ENCODE data around the gene USH1C.

Gene USH1C

DNA sequence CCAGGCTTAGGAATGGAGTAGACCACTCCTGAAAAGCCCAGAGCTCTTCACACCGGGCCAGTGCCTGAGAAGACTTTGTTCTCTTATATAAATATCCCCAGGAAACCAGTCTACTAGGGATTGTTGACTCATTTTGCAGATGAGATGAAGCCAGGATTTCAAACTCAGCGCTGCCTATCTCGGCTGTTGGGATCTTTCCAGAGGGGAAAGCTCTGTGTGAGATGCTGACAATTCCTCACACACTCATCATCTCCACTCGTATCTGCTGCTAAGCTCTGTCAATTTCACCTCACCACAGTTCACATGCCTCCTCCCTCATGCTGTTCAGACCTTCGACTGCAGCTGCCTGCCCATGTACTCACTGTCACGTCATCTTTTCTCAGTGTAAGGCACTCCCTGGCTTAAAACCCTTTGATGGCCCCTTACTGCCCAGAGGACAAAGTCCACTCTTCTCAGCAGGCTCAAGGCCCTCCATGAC lies 12.5 kb downstream of the USH1C start:
- intact Hi-C loops (cut with DNase I): no loop called here
- DNase-seq: peak in 21 of 42 donors; percentile 20 to 70 (median 49)

GRCh38 chr11:17531071-17531600 lies 13.1 kb downstream of the USH1C start:
- intact Hi-C loops (cut with DNase I): no loop called here
- DNase-seq: no peak

DNA sequence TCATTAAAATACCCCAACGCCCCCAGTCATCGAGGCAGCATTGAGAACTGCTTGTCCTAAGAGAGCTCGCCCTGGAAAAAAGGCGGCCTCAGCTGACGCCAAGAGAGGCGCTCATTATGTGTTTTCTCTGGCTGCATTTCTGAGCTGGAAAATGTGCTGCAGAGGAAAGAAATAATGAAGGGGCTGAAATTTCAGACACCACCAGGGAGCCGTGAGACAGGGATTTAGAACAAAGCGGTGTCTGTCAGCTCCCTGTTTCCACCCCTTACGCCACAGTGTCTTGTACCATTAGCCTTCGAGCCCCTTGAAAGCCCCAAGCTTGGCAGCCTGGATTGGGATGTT lies 14.4 kb downstream of the USH1C start:
- intact Hi-C loops (cut with DNase I): loop anchor here (5.0 kb wide), 1 partner anchor 148 kb away; no protein-coding TSS in a partner anchor
- peak in 27 of 42 donors; percentile 6 to 72 (median 48) for DNase-seq

- intact Hi-C loops (cut with DNase I): loop anchor here (5.0 kb wide), 1 partner anchor 147 kb away; no protein-coding TSS in a partner anchor
These were observed 15.0 kb downstream of the USH1C start for GRCh38 chr11:17528906-17529843.

GRCh38 chr11:17528181-17528691 lies 16.0 kb downstream of the USH1C start:
- intact Hi-C loops (cut with DNase I): loop anchor here (5.0 kb wide), 1 partner anchor 146 kb away; no protein-coding TSS in a partner anchor
- DNase-seq: peak; percentile 62 to 89 (median 78)

More at GRCh38 chr11:17528906-17529843, 15.0 kb downstream of the USH1C start:
- DNase-seq: peak in 5 of 42 donors; percentile 22 to 53 (median 34)

GRCh38 chr11:17527628-17527995 lies 16.6 kb downstream of the USH1C start:
- intact Hi-C loops (cut with DNase I): loop anchor here (5.0 kb wide), 1 partner anchor 145 kb away; no protein-coding TSS in a partner anchor
- no peak for DNase-seq

GRCh38 chr11:17526931-17527627 lies 17.1 kb downstream of the USH1C start:
- DNase-seq: no peak
- intact Hi-C loops (cut with DNase I): loop anchor here (5.0 kb wide), 1 partner anchor 145 kb away; no protein-coding TSS in a partner anchor

DNA sequence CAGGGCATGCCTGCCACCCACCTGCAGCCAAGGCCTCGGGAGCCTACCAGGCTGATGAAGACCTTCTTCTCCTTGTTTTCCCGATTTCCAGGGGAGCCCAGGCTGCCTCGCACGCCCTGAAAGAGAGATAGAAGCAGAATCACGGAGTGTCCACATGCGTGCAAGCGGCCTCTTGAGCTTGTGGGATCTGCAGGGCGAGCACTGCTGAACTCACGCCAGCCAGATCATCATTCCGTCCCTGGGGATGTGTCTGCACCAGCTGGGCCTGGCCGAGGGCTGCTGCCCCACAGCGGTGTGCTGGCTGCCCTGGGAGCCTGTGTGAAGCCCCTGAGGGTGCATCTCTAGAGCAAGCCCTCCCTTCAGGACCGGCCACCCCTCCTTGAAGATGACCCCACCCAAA lies 17.9 kb downstream of the USH1C start:
- intact Hi-C loops (cut with DNase I): loop anchor here (5.0 kb wide), 1 partner anchor 144 kb away; no protein-coding TSS in a partner anchor
- DNase-seq: peak in 4 of 42 donors; percentile 22 to 57 (median 40)

- DNase-seq: no peak
These were observed 18.6 kb downstream of the USH1C start for GRCh38 chr11:17525570-17525969.

GRCh38 chr11:17524221-17524620 lies 20.0 kb downstream of the USH1C start:
- DNase-seq: no peak
- intact Hi-C loops (cut with DNase I): no loop called here

More at GRCh38 chr11:17525570-17525969, 18.6 kb downstream of the USH1C start:
- intact Hi-C loops (cut with DNase I): loop anchor here (5.0 kb wide), 1 partner anchor 143 kb away; no protein-coding TSS in a partner anchor

GRCh38 chr11:17522655-17523054 lies 21.6 kb downstream of the USH1C start:
- DNase-seq: no peak
- intact Hi-C loops (cut with DNase I): no loop called here

DNA sequence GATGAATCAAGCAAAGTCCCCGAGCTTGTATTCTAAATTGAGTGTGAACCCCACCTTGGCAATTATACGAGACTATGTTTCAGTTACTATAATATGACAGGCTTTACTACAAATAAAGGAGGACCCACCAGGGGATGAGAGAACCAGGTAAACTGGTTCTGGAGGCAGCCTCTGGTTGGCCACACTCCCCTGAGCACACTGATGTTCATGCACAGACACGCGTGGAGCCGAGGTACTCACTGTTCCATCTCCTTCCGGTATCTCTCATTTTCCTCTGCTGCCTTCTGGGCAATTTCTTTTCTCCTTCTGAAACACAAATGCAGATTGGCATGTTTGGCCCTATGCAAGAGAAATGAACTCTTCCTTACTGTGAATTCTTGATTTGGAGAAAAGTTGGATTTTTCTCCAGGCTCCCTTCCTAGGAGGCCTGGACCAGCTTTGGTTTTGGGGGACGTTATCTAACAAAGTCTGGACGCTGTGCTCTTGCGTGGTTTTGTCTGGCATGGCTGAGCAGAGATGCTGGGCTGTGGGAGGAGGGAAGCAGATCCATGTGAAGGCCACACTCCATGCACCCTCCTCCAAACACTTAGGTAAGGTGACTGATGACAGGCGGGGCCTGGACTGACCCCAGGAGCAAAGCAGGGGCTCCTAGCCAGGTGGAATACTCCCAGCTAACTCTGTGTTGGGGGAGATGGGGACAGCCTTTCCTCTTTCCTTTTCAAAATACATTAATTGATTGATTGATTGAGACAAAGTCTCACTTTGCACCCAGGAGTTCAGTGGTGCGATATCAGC lies 22.9 kb downstream of the USH1C start:
- DNase-seq: no peak
- intact Hi-C loops (cut with DNase I): no loop called here

DNA sequence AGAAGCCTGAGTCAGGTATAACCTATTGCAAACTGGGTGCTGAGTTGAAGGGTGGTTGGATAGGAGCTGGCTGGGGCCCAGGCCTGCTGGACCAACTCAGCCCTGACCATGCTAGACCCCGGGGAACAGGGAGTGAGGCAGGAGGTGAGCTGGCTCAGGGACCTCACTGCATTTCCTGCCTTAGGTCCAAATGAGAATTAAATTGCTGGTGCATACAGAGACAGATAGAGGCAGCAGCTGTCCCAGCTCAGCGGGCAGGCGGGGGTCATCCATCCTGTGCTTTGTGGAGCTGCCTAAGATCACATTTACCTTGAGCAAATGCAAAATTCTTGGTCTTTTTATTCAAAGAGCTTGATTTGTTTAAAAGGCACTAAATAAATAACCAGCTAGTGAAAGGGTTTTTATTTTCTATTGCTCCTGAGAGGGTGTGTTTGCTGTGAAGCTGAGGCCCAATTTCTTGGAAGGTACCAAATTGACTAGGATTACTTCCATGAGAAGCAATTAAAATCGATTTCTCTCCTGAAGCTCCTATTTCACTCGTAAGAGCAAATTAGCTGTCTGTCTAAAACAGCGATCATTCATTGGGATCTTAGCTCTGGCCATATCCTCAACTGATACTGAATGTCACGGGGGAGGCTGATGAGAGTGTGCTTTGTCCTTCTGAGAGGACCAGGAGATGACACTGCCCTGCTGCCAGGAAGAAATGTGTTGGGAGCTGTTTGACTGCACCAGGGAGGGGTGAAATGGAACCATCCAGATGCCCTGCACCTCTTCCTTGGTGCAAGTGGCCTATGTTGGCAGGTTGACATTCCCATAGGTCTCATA lies 24.9 kb downstream of the USH1C start:
- intact Hi-C loops (cut with DNase I): no loop called here
- peak in 21 of 42 donors; percentile 27 to 77 (median 59) for DNase-seq

DNA sequence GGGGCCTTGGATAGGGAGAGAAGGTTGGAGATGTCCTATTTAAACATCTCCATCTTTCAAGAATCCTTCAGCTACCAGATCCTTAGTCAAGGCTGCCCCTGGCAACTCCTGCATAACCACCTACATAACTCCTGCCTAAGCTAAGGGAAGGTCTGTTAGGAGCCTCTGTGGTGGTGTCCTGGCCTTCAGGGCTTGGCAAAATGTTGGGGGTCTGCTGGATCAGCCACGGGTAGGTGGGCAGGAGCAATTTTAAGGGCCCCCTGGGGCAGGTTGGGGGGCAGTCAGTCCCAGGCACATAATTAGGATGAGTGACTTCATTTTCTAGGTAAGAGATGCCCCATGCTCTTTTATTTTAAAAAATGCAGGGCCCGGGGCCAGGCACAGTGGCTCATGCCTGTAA lies 25.9 kb downstream of the USH1C start:
- no peak for DNase-seq
- intact Hi-C loops (cut with DNase I): no loop called here

DNA sequence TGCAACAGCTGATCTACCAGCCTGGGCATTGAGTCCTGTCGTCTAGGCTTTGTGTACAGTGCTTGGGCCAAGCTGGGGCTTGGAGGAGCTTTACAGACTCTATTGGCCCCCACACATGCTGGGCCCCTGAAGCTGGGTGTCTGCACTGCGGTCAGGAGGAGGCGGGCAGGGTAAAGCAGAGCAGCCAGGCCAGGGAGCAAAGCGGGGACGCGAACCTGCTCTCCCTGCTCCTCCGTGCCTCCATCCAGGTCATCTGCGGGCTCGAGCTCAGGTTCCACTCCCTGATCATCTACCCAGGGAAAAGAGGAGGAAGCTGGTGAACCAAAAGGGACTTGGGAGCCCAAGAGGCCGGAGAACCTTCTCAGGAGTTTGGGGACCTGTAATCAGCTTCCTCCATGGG lies 27.0 kb downstream of the USH1C start:
- no peak for DNase-seq
- intact Hi-C loops (cut with DNase I): no loop called here

DNA sequence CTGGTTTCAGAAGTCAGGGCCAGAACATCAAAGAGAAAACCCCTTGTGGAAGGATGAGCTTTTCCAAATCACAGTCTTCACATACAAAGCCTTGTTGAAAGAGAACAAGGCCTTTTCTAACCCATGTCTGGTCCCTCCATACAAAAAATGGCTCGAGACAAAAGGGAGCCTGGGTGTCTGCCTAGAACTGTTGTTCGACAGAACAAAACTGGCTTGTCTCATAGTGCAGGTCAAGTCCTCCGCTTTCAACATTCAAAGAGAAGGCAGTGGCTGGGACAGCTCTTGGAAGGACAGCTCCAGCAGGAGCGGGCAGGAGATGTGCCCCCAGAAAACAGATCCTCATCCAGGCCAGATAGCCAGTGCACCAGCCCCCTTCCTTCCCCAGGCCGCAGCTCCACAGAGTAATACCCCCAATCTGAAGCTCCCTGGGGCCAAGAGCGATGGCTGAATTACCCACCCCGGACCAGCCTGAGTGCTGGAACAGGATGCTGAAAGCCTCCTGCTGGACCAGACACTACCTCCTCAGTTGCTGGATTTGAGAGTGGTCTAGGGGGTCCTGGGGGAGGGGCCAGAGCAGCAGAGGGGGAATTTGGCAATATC lies 27.6 kb downstream of the USH1C start:
- intact Hi-C loops (cut with DNase I): no loop called here
- DNase-seq: peak in 29 of 42 donors; percentile 25 to 83 (median 59)
